MCF 10A (cell line): ENCODE results near the gene C9orf153. TPM values are rescaled to one million over a fixed set of nuclear protein-coding genes. Genes with fewer than 3 reads are reported as not detected.

Experiments used
- BruUV-seq: library from RNA; stranded (reverse); fragments of 400-500 nt; replicated peaks from 2 replicates; lab custom pipeline; 2021; lab: Mats Ljungman, UMichigan
- CTCF ChIA-PET: fragments of 300-600 bp; sonication (Branson Sonifier 250); formaldehyde crosslinking; extraction: SDS; loops from one replicate; lab custom pipeline; 2021; ENCODE audit warnings: antibody characterized with exemption, inconsistent platforms; lab: Yijun Ruan, JAX
- POLR2A ChIA-PET: fragments of 300-600, 350-650 bp; sonication (Branson Sonifier 250); formaldehyde crosslinking; extraction: SDS; loops from one replicate; lab custom pipeline; 2020; ENCODE audit warnings: antibody characterized with exemption, inconsistent platforms; lab: Yijun Ruan, JAX
- DNase-seq: peaks from one replicate; pipeline ENCODE4 v3.0.0-alpha.2; 2018; ENCODE audit not compliant: unreplicated experiment
- H3K27ac Mint-ChIP-seq: one replicate; pipeline ENCODE4 v1.8.0; 2022; ENCODE audit warnings: mild to moderate bottlenecking, low read depth, mixed read lengths; ENCODE audit not compliant: unreplicated experiment
- H3K27me3 Mint-ChIP-seq: one replicate; pipeline ENCODE4 v1.8.0; 2022; ENCODE audit warnings: mixed read lengths; ENCODE audit not compliant: insufficient read depth, unreplicated experiment
- H3K36me3 Mint-ChIP-seq: one replicate; pipeline ENCODE4 v1.8.0; 2022; ENCODE audit warnings: mild to moderate bottlenecking, moderate library complexity, mixed read lengths; ENCODE audit not compliant: insufficient read depth, unreplicated experiment
- H3K4me1 Mint-ChIP-seq: one replicate; pipeline ENCODE4 v1.8.0; 2022; ENCODE audit warnings: mixed read lengths; ENCODE audit not compliant: insufficient read depth, unreplicated experiment
- H3K4me3 Mint-ChIP-seq: one replicate; pipeline ENCODE4 v1.8.0; 2022; ENCODE audit warnings: mild to moderate bottlenecking, moderate library complexity, mixed read lengths; ENCODE audit not compliant: unreplicated experiment
- H3K9me3 Mint-ChIP-seq: one replicate; pipeline ENCODE4 v1.8.0; 2022; ENCODE audit warnings: mixed read lengths; ENCODE audit not compliant: unreplicated experiment
- CTCF ChIP-seq: fragments of 200-600 bp; IDR thresholded peaks from one replicate; pipeline ENCODE4 v1.8.0; 2022; ENCODE audit warnings: antibody characterized with exemption, mild to moderate bottlenecking; ENCODE audit not compliant: unreplicated experiment
- intact Hi-C: fragments of 100-400 bp; cut with micrococcal nuclease; formaldehyde crosslinking; loops from 2 replicates; pipeline ENCODE4 v1.14.1; 2022
- total RNA-seq: library from RNA; stranded (reverse); gene quantifications from 2 replicates; pipeline ENCODE4 v1.2.3, GENCODE V29; 2022

C9orf153 gene
- total RNA-seq, 1 experiment from 2014 or later = 0.19 TPM

GRCh38 chr9:86175743-86176456 is 83.6 kb downstream of the C9orf153 start:
- H3K27ac Mint-ChIP-seq = no peak overlapping the region
- H3K4me1 Mint-ChIP-seq = peaks cover 14% of the 10 kb centered on the region
- H3K27me3 Mint-ChIP-seq = no peaks in the 10 kb centered on the region
- peak; percentile 58 for DNase-seq
- no peak overlapping the region for H3K4me3 Mint-ChIP-seq
- intact Hi-C loops = loop anchor here (5.0 kb wide), 1 partner anchor 79 kb away; the partner anchor contains the start of gene GOLM1
- CTCF ChIA-PET = interaction anchor here (1.1 kb wide), 1 partner anchor 26 kb away, joined by 3 read pairs; no protein-coding TSS in a partner anchor
- no TSS peak for BruUV-seq
- peaks cover 5% of the 10 kb centered on the region for H3K36me3 Mint-ChIP-seq
- TF ChIP-seq CTCF = no peak
- H3K9me3 Mint-ChIP-seq = no peaks in the 10 kb centered on the region
- POLR2A ChIA-PET = no interaction called here

- Mint-ChIP-seq H3K27ac (no peak overlapping the region), H3K4me1 (peaks cover 14% of the 10 kb centered on the region), H3K27me3 (no peaks in the 10 kb centered on the region), H3K4me3 (no peak overlapping the region), H3K36me3 (peaks cover 3% of the 10 kb centered on the region), H3K9me3 (no peaks in the 10 kb centered on the region)
- intact Hi-C loops = loop anchor here (5.0 kb wide), 1 partner anchor 78 kb away; the partner anchor contains the start of gene GOLM1
- ChIA-PET CTCF (no interaction called here), POLR2A (no interaction called here)
- no peak for TF ChIP-seq CTCF
- no TSS peak for BruUV-seq
- DNase-seq = no peak
These were observed 84.2 kb downstream of the C9orf153 start for GRCh38 chr9:86175223-86175622.

Other genes with a start within 250 kb of the C9orf153 start
- gene GOLM1, start 160.1 kb downstream of the C9orf153 start, total RNA-seq = 32.7 and 33.9 TPM in 2 replicates
- gene ISCA1, start 22.9 kb upstream of the C9orf153 start, total RNA-seq = 24.7 and 31.1 TPM in 2 replicates
- 35.9 and 37.4 TPM in 2 replicates for gene TUT7, start 94.8 kb upstream of the C9orf153 start, total RNA-seq